GM12874 (cell line): ENCODE measurements around the gene OR51F1.

Experiments used
- CTCF ChIP-seq: IDR thresholded peaks from 2 replicates; pipeline ENCODE4 v1.5.1; 2011; ENCODE audit warnings: low read depth, mild to moderate bottlenecking, control low read depth, low read length, moderate library complexity; ENCODE audit not compliant: insufficient read depth

The OR51F1 gene

GRCh38 chr11:4769838-4770237, at the start of gene OR51F1:
Gene OR51F1 (minus strand): TSS chr11:4769938. CDS start chr11:4769938, 0 bp downstream.
- TF ChIP-seq CTCF, result no peak

GRCh38 chr11:4809246-4809645, 39.5 kb upstream of the OR51F1 start:
- no peak for TF ChIP-seq CTCF

- TF ChIP-seq CTCF, result no peak
These were observed 38.7 kb upstream of the OR51F1 start for GRCh38 chr11:4808476-4808875.

GRCh38 chr11:4804280-4804679, 34.5 kb upstream of the OR51F1 start, which contains the start of gene OR52R1:
Gene OR52R1 (minus strand): TSS chr11:4804380. CDS start chr11:4804380, 0 bp downstream.
- TF ChIP-seq CTCF, result no peak

GRCh38 chr11:4798427-4799183, 28.9 kb upstream of the OR51F1 start:
- no peak for TF ChIP-seq CTCF

GRCh38 chr11:4797206-4797605, 27.5 kb upstream of the OR51F1 start:
- TF ChIP-seq CTCF, result no peak

GRCh38 chr11:4782454-4782853, 12.7 kb upstream of the OR51F1 start:
- TF ChIP-seq CTCF, result no peak
